ENCODE data around the gene NDUFS6. TPM values are rescaled to one million over a fixed set of nuclear protein-coding genes. Genes with fewer than 3 reads are reported as not detected.

NDUFS6 gene
- total RNA-seq, 1 donor from 2014 or later, result 37.6 TPM

- Histone ChIP-seq H2AFZ (ENCODE audit: low read depth, low read length) (no peak overlapping the region), H4K20me1 (ENCODE audit: insufficient read depth, low read length) (no peaks in the 10 kb centered on the region), H3K27ac (ENCODE audit: low read depth, low read length) (no peak overlapping the region), H3K4me3 (ENCODE audit: insufficient read depth, low read depth, low read length) (no peak overlapping the region), H3K9ac (ENCODE audit: low read length) (no peak overlapping the region), H3K4me2 (ENCODE audit: low read length) (no peak overlapping the region), H3K79me2 (ENCODE audit: insufficient read depth, low read length) (no peaks in the 10 kb centered on the region), H3K4me1 (ENCODE audit: insufficient read depth, low read length) (no peaks in the 10 kb centered on the region), H3K9me3 (ENCODE audit: insufficient read depth, low read depth, low read length) (no peaks in the 10 kb centered on the region), H3K36me3 (ENCODE audit: insufficient read depth, low read length) (no peaks in the 10 kb centered on the region), H3K27me3 (ENCODE audit: insufficient read depth, low read length) (peaks cover 27% of the 10 kb centered on the region)
- no peaks in the 10 kb centered on the region for H3K4me1 Mint-ChIP-seq (ENCODE audit: low read depth, unreplicated experiment)
- no peak overlapping the region for H3K27ac Mint-ChIP-seq (ENCODE audit: unreplicated experiment)
- no peaks in the 10 kb centered on the region for H3K36me3 Mint-ChIP-seq (ENCODE audit: low read depth, unreplicated experiment)
- H3K4me3 Mint-ChIP-seq (ENCODE audit: unreplicated experiment), result no peak overlapping the region
- DNase-seq (ENCODE audit: low read depth), result no peak
- no peak for FAIRE-seq
- peaks cover 5% of the 10 kb centered on the region for H3K9me3 Mint-ChIP-seq (ENCODE audit: unreplicated experiment)
- peaks cover 74% of the 10 kb centered on the region for H3K27me3 Mint-ChIP-seq (ENCODE audit: low read depth, unreplicated experiment)
- TF ChIP-seq CTCF (IDR thresholded peaks at IDR 0.05; ENCODE audit: insufficient read depth, low read depth, low read length), result no peak
- peak; percentile 36 for TF ChIP-seq EZH2 (IDR thresholded peaks at IDR 0.05; ENCODE audit: insufficient read depth, low read length)
Measured at GRCh38 chr5:1851290-1851934, 50.2 kb downstream of the NDUFS6 start.

- no peak for DNase-seq (ENCODE audit: low read depth)
Measured at GRCh38 chr5:1852324-1852947, 51.2 kb downstream of the NDUFS6 start.

More at GRCh38 chr5:1852324-1852947, 51.2 kb downstream of the NDUFS6 start:
- Mint-ChIP-seq H3K4me1 (ENCODE audit: low read depth, unreplicated experiment) (no peaks in the 10 kb centered on the region), H3K27me3 (ENCODE audit: low read depth, unreplicated experiment) (peaks cover 64% of the 10 kb centered on the region), H3K36me3 (ENCODE audit: low read depth, unreplicated experiment) (no peaks in the 10 kb centered on the region), H3K9me3 (ENCODE audit: unreplicated experiment) (peaks cover 4% of the 10 kb centered on the region), H3K27ac (ENCODE audit: unreplicated experiment) (no peak overlapping the region), H3K4me3 (ENCODE audit: unreplicated experiment) (no peak overlapping the region)
- TF ChIP-seq CTCF (IDR thresholded peaks at IDR 0.05; ENCODE audit: insufficient read depth, low read depth, low read length), result no peak
- TF ChIP-seq EZH2 (IDR thresholded peaks at IDR 0.05; ENCODE audit: insufficient read depth, low read length), result no peak
- no peaks in the 10 kb centered on the region for H3K9me3 ChIP-seq (ENCODE audit: insufficient read depth, low read depth, low read length)
- H3K9ac ChIP-seq (ENCODE audit: low read length), result no peak overlapping the region
- H3K4me2 ChIP-seq (ENCODE audit: low read length), result no peak overlapping the region
- no peaks in the 10 kb centered on the region for H3K36me3 ChIP-seq (ENCODE audit: insufficient read depth, low read length)
- H4K20me1 ChIP-seq (ENCODE audit: insufficient read depth, low read length), result no peaks in the 10 kb centered on the region
- H3K4me3 ChIP-seq (ENCODE audit: insufficient read depth, low read depth, low read length), result no peak overlapping the region
- H2AFZ ChIP-seq (ENCODE audit: low read depth, low read length), result no peak overlapping the region
- H3K79me2 ChIP-seq (ENCODE audit: insufficient read depth, low read length), result no peaks in the 10 kb centered on the region
- H3K27ac ChIP-seq (ENCODE audit: low read depth, low read length), result no peak overlapping the region
- FAIRE-seq, result no peak
- H3K27me3 ChIP-seq (ENCODE audit: insufficient read depth, low read length), result peaks cover 27% of the 10 kb centered on the region
- no peaks in the 10 kb centered on the region for H3K4me1 ChIP-seq (ENCODE audit: insufficient read depth, low read length)

All from astrocyte (in vitro differentiated cells and primary cell).